ENCODE results near the gene E2F8. TPM values are rescaled to one million over a fixed set of nuclear protein-coding genes. Genes with fewer than 3 reads are reported as not detected.
"Not testable (repeated sequence)": the region's sequence is repeated elsewhere in the genome, so short reads cannot be mapped to it uniquely, and the experiment has no call there.

The E2F8 gene
- total and polyA plus RNA-seq, 2 experiments from 2014 or later = 8.3 to 10.6 TPM

DNA sequence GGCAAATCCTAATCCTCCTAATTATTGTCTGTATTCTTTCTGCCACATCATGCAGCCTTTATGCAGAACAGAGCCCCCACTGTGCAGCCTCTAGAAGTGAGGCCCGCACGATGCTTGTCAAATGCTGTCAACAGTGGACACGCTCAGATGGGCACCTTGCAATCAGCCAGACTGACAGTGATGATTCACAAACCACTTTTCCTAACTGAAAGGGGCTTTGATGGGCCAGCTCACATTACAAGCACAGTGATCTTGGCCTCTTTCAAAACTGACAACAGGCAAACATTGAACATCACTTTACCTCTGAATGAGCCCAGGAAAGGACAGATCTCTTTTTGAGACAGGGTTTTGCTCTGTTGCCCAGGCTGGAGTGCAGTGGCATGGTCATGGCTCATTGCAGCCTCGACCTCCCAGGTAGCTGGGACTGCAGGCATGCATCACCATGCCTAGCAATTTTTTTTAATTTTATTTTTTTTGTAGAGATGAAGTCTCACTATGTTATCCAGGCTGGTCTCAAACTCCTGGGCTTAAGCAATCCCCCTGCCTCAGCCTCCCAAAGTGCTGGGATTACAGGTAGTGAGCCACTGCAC, 18.0 kb upstream of the E2F8 start:
- H3K79me2 ChIP-seq (replicated peaks; ENCODE audit: insufficient read depth) = no peaks in the 10 kb centered on the region
- no peaks in the 10 kb centered on the region for H4K20me1 ChIP-seq (replicated peaks; ENCODE audit: insufficient read depth)
- DNase-seq (ENCODE audit: low spot score) (no peak), ATAC-seq (no peak)
- H3K4me1 ChIP-seq (ENCODE audit: insufficient read depth) = peaks cover 17% of the 10 kb centered on the region
- H3K9me2 ChIP-seq (ENCODE audit: insufficient read depth) = no peaks in the 10 kb centered on the region
- TF ChIP-seq EZH2phosphoT487 (IDR thresholded peaks at IDR 0.05; ENCODE audit: unreplicated experiment) (no peak), EZH2 (IDR thresholded peaks at IDR 0.05; ENCODE audit: low read depth, unreplicated experiment) (no peak), NANOG (IDR thresholded peaks at IDR 0.05; ENCODE audit: borderline replicate concordance) (no peak), ZNF331 (CRISPR knock-in tag; IDR thresholded peaks at IDR 0.05; ENCODE audit: low read depth) (no peak), CREB1 (CRISPR knock-in tag; IDR thresholded peaks at IDR 0.05; ENCODE audit: low read depth) (no peak)
- H3K27me3 ChIP-seq (ENCODE audit: insufficient read depth) = no peaks in the 10 kb centered on the region
- no peak overlapping the region for H3K4me2 ChIP-seq
- no peaks in the 10 kb centered on the region for H3K36me3 ChIP-seq (ENCODE audit: insufficient read depth)
- H3K4me3 ChIP-seq = no peak overlapping the region
- no peaks in the 10 kb centered on the region for H3F3A ChIP-seq (replicated peaks; ENCODE audit: low read depth)
- Mint-ChIP-seq H3K9me3 (peaks cover 6% of the 10 kb centered on the region; the same call in 2 of the 3 replicates), H3K4me1 (peaks cover 19% of the 10 kb centered on the region), H3K36me3 (ENCODE audit: low read depth) (no peaks in the 10 kb centered on the region), H3K4me3 (no peak overlapping the region), H3K27me3 (ENCODE audit: insufficient read depth, low read depth, poor library complexity) (no peaks in the 10 kb centered on the region), H3K27ac (no peak overlapping the region)
- H2AFZ ChIP-seq = no peak overlapping the region
- no peak overlapping the region for H3K27ac ChIP-seq (ENCODE audit: low read depth)

- H2AFZ ChIP-seq; H3K27ac ChIP-seq (ENCODE audit: low read depth); H3K27me3 Mint-ChIP-seq (ENCODE audit: insufficient read depth, low read depth, poor library complexity); H3K9me2 ChIP-seq (ENCODE audit: insufficient read depth); H3K4me1 Mint-ChIP-seq; H3K4me3 ChIP-seq; ATAC-seq; H3K27me3 ChIP-seq (ENCODE audit: insufficient read depth); H3K36me3 Mint-ChIP-seq (ENCODE audit: low read depth); DNase-seq (ENCODE audit: low spot score); H3K4me3 Mint-ChIP-seq; H3K27ac Mint-ChIP-seq; H3F3A ChIP-seq (replicated peaks; ENCODE audit: low read depth); H3K79me2 ChIP-seq (replicated peaks; ENCODE audit: insufficient read depth); H3K4me1 ChIP-seq (ENCODE audit: insufficient read depth); H4K20me1 ChIP-seq (replicated peaks; ENCODE audit: insufficient read depth); H3K36me3 ChIP-seq (ENCODE audit: insufficient read depth); H3K4me2 ChIP-seq: not testable (repeated sequence)
- H3K9me3 Mint-ChIP-seq = peaks cover 11% of the 10 kb centered on the region
These were observed 13.7 kb upstream of the E2F8 start for GRCh38 chr11:19254441-19254840.

- H3F3A ChIP-seq (replicated peaks; ENCODE audit: low read depth) = no peaks in the 10 kb centered on the region
- H3K27ac ChIP-seq (ENCODE audit: low read depth) = no peak overlapping the region
- H3K9me2 ChIP-seq (ENCODE audit: insufficient read depth) = peaks cover 5% of the 10 kb centered on the region; the same call in 1 of the 2 replicates
- H3K4me2 ChIP-seq = no peak overlapping the region
- no peak overlapping the region for H3K4me3 ChIP-seq
- no peaks in the 10 kb centered on the region for H4K20me1 ChIP-seq (replicated peaks; ENCODE audit: insufficient read depth)
- Mint-ChIP-seq H3K4me3 (no peak overlapping the region), H3K27me3 (ENCODE audit: insufficient read depth, low read depth, poor library complexity) (no peaks in the 10 kb centered on the region), H3K4me1 (no peaks in the 10 kb centered on the region), H3K9me3 (peaks cover 17% of the 10 kb centered on the region), H3K36me3 (ENCODE audit: low read depth) (peaks cover 3% of the 10 kb centered on the region; the same call in 1 of the 3 replicates), H3K27ac (no peak overlapping the region)
- H3K36me3 ChIP-seq (ENCODE audit: insufficient read depth) = no peaks in the 10 kb centered on the region
- H3K4me1 ChIP-seq (ENCODE audit: insufficient read depth) = no peaks in the 10 kb centered on the region
- H3K27me3 ChIP-seq (ENCODE audit: insufficient read depth) = no peaks in the 10 kb centered on the region
- no peak for DNase-seq (ENCODE audit: low spot score)
- ATAC-seq = no peak
- H3K79me2 ChIP-seq (replicated peaks; ENCODE audit: insufficient read depth) = no peaks in the 10 kb centered on the region
- no peak overlapping the region for H2AFZ ChIP-seq
- no peak for TF ChIP-seq EZH2phosphoT487 (IDR thresholded peaks at IDR 0.05; ENCODE audit: unreplicated experiment)
- TF ChIP-seq POLR2AphosphoS5 (IDR thresholded peaks at IDR 0.05; ENCODE audit: low read depth) = no peak
These were observed 13.1 kb upstream of the E2F8 start for GRCh38 chr11:19253817-19254216.
